Esophagus muscularis mucosa (tissue), 4 donors: ENCODE results near the gene HNRNPH1. TPM values are rescaled to one million over a fixed set of nuclear protein-coding genes. Genes with fewer than 3 reads are reported as not detected.

Source experiments
- DNase-seq: peaks from one replicate; pipeline ENCODE4 v3.0.0-alpha.2; 2017; ENCODE audit errors: extremely low spot score
- H3K27ac ChIP-seq, 4 donors: fragments of 200-600 bp; sonication (generic); replicated peaks in 1 of 4; 1 replicate in 3 of 4; 2 replicates in 1 of 4; pipeline ENCODE4 v1.5.1; 2016 to 2019; ENCODE audit warnings: mild to moderate bottlenecking in 1 of 4
- H3K27me3 ChIP-seq, 4 donors: fragments of 200-600 bp; sonication (generic); one replicate each; pipeline versions ENCODE4 v1.5.1 to v1.6.0; 2016 to 2019
- H3K36me3 ChIP-seq, 4 donors: fragments of 200-600 bp; sonication (generic); one replicate each; pipeline ENCODE4 v1.5.1; 2016 to 2019
- H3K4me1 ChIP-seq, 4 donors: fragments of 200-600 bp; sonication (generic); one replicate each; pipeline ENCODE4 v1.5.1; 2016 to 2019
- H3K4me3 ChIP-seq, 4 donors: fragments of 200-600 bp; sonication (generic); 1 replicate in 2 of 4; 2 replicates in 2 of 4; pipeline ENCODE4 v1.5.1; 2016 to 2019; ENCODE audit warnings: mild to moderate bottlenecking in 4 of 4, moderate library complexity in 1 of 4
- H3K9me3 ChIP-seq, 4 donors: fragments of 200-600 bp; sonication (generic); 1 replicate in 3 of 4; 2 replicates in 1 of 4; pipeline ENCODE4 v1.5.1; 2016 to 2019
- EP300 ChIP-seq: sonication (generic); formaldehyde crosslinking; IDR thresholded peaks from one replicate; pipeline ENCODE4 v1.6.1; 2017; ENCODE audit warnings: antibody characterized with exemption
- POLR2A ChIP-seq: fragments of 450-650 bp; IDR thresholded peaks from one replicate; pipeline ENCODE4 v1.6.1; 2017; ENCODE audit warnings: antibody characterized with exemption, moderate library complexity, mild to moderate bottlenecking, low read depth
- POLR2AphosphoS5 ChIP-seq, 2 donors: sonication (generic); formaldehyde crosslinking; IDR thresholded peaks; one replicate each; pipeline ENCODE4 v1.6.1; 2017; ENCODE audit warnings: antibody characterized with exemption in 2 of 2
- WGBS: methylation state at CpG from one replicate; pipeline ENCODE4 v1.1.5; 2018; 5-methylcytosine and 5-hydroxymethylcytosine counted together
- intact Hi-C: fragments of 100-400 bp; cut with DNase I; formaldehyde crosslinking; loops from one replicate; pipeline ENCODE4 v1.15.1; 2023
- total RNA-seq, 4 donors: library from RNA; depleted of rRNA; stranded (reverse); fragments of >200 nt; gene quantifications; one replicate each; pipeline versions ENCODE4 v1.1.0 to v1.2.1, GENCODE V29; 2016
- TF ChIP-seq, protein P1 (sequence below), 3 experiments: fragments of 200-600 bp in 2 of 3; fragments of 450-650 bp in 1 of 3; sonication (generic) in 2 of 3; IDR thresholded peaks; one replicate each; pipeline ENCODE4 v1.5.1; 2017 to 2019; ENCODE audit warnings: antibody characterized with exemption in 3 of 3, mild to moderate bottlenecking in 2 of 3, moderate library complexity in 1 of 3

Gene HNRNPH1
- total RNA-seq, 4 donors from 2014 or later, result 234 to 369 (median 244) TPM

DNA sequence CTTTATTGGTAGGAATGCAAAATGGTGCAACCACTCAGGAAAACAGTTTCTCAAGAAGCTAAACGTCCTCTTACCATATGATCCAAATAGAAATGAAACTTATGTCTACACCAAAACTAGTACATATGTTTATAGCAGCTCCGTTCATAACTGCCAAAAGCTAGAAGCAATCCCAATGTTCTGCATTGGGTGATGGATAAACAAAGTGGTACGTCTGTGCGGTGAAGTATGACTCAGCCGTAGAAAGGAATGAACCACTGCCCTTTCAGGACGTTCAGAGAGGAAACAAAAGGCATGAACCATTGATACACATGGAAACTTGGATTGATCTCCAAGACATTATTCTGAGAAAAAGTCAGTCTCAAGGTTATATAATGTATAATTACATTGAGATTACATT lies 27.6 kb downstream of the HNRNPH1 start:
- TF ChIP-seq POLR2AphosphoS5 (IDR thresholded peaks at IDR 0.05) (peak in 1 of 2 donors; percentile 35), EP300 (no peak)
- TF ChIP-seq, protein P1, sequence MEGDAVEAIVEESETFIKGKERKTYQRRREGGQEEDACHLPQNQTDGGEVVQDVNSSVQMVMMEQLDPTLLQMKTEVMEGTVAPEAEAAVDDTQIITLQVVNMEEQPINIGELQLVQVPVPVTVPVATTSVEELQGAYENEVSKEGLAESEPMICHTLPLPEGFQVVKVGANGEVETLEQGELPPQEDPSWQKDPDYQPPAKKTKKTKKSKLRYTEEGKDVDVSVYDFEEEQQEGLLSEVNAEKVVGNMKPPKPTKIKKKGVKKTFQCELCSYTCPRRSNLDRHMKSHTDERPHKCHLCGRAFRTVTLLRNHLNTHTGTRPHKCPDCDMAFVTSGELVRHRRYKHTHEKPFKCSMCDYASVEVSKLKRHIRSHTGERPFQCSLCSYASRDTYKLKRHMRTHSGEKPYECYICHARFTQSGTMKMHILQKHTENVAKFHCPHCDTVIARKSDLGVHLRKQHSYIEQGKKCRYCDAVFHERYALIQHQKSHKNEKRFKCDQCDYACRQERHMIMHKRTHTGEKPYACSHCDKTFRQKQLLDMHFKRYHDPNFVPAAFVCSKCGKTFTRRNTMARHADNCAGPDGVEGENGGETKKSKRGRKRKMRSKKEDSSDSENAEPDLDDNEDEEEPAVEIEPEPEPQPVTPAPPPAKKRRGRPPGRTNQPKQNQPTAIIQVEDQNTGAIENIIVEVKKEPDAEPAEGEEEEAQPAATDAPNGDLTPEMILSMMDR (IDR thresholded peaks at IDR 0.05), result no peak
- intact Hi-C loops, result no loop called here
- Histone ChIP-seq H3K4me1 (peaks cover 0 to 10% (median 0%) of the 10 kb centered on the region in 4 donors), H3K27me3 (no peaks in the 10 kb centered on the region), H3K36me3 (peaks cover 67 to 100% (median 96%) of the 10 kb centered on the region in 4 donors), H3K9me3 (no peaks in the 10 kb centered on the region), H3K27ac (no peak overlapping the region), H3K4me3 (no peak overlapping the region)
- WGBS, result 51% methylated on average over 6 of the region's 6 CpGs
- no peak for DNase-seq

DNA sequence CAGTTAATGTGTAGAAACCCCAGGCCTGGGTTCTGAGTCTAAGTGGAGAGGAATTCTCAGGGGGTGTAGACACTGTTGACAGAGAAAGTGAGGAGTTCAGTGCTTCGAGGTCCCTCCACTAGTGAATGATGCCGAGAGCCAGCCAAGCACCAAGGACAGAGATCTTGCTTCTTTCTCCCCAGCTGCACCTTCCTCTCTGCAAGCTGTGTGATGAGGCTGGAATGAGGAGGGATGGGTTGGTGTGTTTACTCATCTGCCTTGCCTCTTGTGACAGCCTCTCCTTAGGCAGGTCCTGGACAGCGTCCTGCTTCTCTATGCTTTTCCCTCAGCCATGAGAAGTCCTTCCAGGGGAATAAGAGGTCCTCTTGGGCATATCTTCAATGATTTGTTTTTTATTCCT lies 35.3 kb downstream of the HNRNPH1 start:
- Histone ChIP-seq H3K4me3 (no peak overlapping the region), H3K4me1 (no peaks in the 10 kb centered on the region), H3K27me3 (no peaks in the 10 kb centered on the region), H3K36me3 (peaks cover 67 to 99% (median 85%) of the 10 kb centered on the region in 4 donors), H3K27ac (no peak overlapping the region), H3K9me3 (no peaks in the 10 kb centered on the region)
- TF ChIP-seq POLR2A, result no peak
- TF ChIP-seq, protein P1 (IDR thresholded peaks at IDR 0.05), result no peak
- no peak for TF ChIP-seq POLR2AphosphoS5 (IDR thresholded peaks at IDR 0.05)
- WGBS, result 62% methylated on average over 3 of the region's 3 CpGs
- intact Hi-C loops, result no loop called here
- no peak for DNase-seq

DNA sequence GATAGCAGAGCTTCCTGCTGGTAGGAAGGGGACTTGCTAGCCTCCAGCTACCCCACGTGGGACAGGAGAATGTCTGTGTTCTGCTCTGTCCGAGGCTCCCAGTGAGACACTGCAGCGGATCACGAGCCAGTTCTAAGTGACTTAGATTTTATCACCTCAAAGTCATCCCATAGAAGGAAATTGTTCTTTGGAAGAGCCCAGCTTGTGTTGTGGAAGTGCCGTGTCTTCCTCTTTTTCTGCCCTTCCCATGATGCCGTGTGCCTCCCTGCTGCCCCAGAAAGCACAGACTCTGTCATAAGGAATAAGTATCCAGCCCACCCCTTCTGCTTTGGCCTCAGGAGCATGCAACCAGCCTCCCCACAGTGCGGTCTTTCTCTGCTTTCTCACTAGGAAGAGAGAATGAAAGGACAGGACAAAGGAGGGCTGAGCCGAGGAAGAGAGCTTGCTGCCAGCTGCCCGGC lies 37.5 kb downstream of the HNRNPH1 start:
- no peak overlapping the region for H3K27ac ChIP-seq
- H3K4me1 ChIP-seq, result no peaks in the 10 kb centered on the region
- WGBS, result 70% methylated on average over 9 of the region's 9 CpGs
- no peak for TF ChIP-seq POLR2A
- no peak for TF ChIP-seq POLR2AphosphoS5 (IDR thresholded peaks at IDR 0.05)
- no peak for TF ChIP-seq EP300
- TF ChIP-seq, protein P1 (IDR thresholded peaks at IDR 0.05), result no peak
- intact Hi-C loops, result no loop called here
- no peak for DNase-seq
- no peaks in the 10 kb centered on the region for H3K27me3 ChIP-seq
- peaks cover 59 to 99% (median 82%) of the 10 kb centered on the region in 4 donors for H3K36me3 ChIP-seq
- no peak overlapping the region for H3K4me3 ChIP-seq
- H3K9me3 ChIP-seq, result no peaks in the 10 kb centered on the region

DNA sequence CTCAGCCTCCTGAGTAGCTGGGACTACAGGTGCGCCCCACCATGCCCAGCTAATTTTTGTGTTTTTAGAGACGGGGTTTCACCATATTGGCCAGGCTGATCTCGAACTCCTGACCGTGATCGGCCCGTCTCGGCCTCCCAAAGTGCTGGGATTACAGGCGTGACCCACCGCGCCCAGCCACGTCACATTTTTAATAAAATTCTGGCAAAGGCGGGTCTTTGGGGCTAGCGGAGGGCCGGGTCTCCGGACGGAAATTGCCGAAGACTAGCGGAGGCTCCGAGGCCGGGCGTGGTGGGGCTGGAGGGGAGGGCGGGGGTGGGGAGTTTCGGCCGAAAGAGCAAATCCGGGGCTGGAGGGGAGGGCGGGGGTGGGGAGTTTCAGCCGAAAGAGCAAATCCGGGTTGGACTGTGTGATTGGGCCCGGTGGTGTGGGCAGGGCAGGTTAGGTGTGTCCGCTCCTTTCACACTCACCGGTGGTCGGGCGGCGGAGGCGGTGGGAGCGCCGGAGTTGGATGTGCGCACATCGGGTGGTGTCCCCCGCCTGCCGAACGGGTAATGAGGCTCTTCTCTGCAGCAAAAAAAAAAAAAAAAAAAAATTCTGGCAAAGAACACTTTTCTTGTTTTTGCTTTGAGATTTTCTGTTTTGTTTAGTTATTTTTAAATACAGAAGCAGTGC lies 46.0 kb downstream of the HNRNPH1 start:
- DNase-seq, result no peak
- Histone ChIP-seq H3K4me1 (no peaks in the 10 kb centered on the region), H3K27ac (no peak overlapping the region), H3K9me3 (no peaks in the 10 kb centered on the region), H3K36me3 (peaks cover 35 to 88% (median 75%) of the 10 kb centered on the region in 4 donors), H3K27me3 (no peaks in the 10 kb centered on the region), H3K4me3 (no peak overlapping the region)
- no peak for TF ChIP-seq POLR2A
- TF ChIP-seq POLR2AphosphoS5 (IDR thresholded peaks at IDR 0.05), result no peak
- no peak for TF ChIP-seq EP300
- TF ChIP-seq, protein P1 (IDR thresholded peaks at IDR 0.05), result no peak
- intact Hi-C loops, result no loop called here
- 96% methylated on average over 42 of the region's 42 CpGs for WGBS

DNA sequence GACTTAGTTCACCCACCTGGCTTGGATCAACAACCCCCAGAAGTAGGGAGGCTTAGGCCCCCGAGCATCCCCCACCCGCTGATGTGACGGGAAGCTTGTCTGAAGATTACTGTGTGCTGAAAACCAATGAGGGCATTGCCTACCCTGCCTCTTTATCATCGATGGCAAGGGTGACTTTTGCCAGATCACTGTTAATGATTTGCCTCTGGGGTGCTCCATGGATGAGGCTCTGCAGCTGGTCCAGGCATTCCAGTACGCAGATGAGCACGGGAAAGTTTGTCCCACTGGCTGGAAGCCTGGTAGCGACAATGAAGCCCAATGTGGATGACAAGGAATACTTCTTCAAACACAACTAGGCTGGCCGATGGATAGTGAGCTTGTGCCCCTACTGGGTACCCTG lies 51.1 kb downstream of the HNRNPH1 start:
- Histone ChIP-seq H3K9me3 (no peaks in the 10 kb centered on the region), H3K27ac (no peak overlapping the region), H3K27me3 (no peaks in the 10 kb centered on the region), H3K4me1 (peaks cover 0 to 4% (median 2%) of the 10 kb centered on the region in 4 donors), H3K4me3 (no peak overlapping the region), H3K36me3 (peaks cover 40 to 97% (median 82%) of the 10 kb centered on the region in 4 donors)
- intact Hi-C loops, result no loop called here
- no peak for TF ChIP-seq EP300
- no peak for TF ChIP-seq POLR2AphosphoS5 (IDR thresholded peaks at IDR 0.05)
- TF ChIP-seq POLR2A, result no peak
- TF ChIP-seq, protein P1 (IDR thresholded peaks at IDR 0.05), result no peak
- DNase-seq, result no peak
- WGBS, result 91% methylated on average over 4 of the region's 8 CpGs
